Measurements from ENCODE around the gene ZNF32.

DNA sequence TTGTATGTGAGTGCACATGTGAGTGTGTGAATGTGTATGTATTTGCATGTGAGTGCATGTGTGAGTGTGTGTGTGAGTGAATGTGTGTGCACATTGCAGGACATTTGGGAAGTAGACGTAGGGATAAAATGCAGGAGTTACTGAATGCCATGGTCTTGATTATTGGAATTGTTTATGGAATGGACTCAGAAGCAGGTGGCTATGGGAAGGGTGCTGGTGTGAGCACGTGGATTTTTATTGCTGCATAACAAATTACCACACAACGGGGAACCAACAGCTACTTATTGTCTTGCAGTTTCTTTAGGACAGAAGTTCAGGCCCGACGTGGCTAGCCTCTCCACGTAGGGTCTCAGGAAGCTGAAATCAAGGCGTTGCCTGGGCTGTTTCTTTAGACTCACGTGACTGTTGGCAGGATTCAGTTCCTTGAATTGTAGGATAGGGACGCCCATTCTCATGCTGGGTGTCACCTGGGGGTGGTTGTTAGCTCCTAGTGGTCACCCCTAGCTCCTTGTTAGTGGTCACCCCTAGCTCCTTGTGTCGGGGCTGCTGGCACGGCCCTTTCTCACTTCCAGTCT, 48.3 kb upstream of the ZNF32 start:
- no peak for TF ChIP-seq CTCF (IDR thresholded peaks at IDR 0.05; ENCODE audit: insufficient read depth, low read length, poor library complexity, severe bottlenecking)
- TF ChIP-seq EZH2phosphoT487 (conservative IDR thresholded peaks at IDR 0.05; ENCODE audit: low read length) = no peak
